Left hindlimb (tissue), 1 donor: Measurements from ENCODE around the gene CRYGB.
A peak's percentile ranks its signal among the peaks of the same experiment; 100 is the strongest.

Source experiments
- DNase-seq: peaks from one replicate; pipeline ENCODE4 v3.0.0-alpha.2; 2018

Gene CRYGB, protein sequence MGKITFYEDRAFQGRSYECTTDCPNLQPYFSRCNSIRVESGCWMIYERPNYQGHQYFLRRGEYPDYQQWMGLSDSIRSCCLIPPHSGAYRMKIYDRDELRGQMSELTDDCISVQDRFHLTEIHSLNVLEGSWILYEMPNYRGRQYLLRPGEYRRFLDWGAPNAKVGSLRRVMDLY

DNA sequence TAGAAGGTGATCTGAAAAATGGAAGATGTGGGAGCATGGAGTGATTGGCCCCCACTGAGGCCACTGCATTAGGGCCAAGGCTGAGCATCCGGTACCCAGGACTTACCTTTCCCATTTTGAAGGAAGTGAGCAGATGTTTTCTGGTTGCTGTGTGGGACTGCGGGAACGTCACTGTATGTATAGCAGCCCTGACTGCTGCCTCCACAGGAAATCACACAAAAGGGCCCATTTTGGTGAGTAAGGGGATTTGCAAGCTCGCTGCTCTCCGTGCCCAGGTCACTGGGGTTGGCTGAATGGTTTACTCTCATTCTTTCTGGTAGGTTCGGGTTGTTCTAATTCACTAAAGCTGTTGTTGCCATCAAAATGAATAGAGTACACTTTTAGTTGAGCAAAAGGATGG is at the start of gene CRYGB:
Gene CRYGB, minus strand, starts transcription at position 153 of the 400 bp plus-strand sequence. Its CDS starts 38 bp downstream, at position 115.
- DNase-seq, result no peak

DNA sequence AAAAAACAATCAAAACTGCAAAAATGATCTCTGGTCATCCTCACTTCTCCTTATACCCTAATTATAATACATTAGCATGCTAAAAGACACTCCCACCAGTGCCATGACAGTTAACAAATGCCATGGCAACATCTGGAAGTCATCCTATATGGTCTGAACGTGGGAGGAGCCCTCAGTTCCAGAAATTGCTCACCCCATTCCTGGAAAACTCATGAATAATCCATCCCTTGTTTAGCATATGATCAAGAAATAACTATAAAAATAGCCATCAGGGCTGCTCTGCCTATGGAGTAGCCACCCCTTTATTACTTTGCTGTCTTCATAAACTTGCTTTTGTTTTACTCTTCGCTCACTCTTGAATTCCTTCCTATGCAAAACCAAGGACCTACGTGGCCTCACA is 49.6 kb upstream of the CRYGB start:
- DNase-seq, result no peak

DNA sequence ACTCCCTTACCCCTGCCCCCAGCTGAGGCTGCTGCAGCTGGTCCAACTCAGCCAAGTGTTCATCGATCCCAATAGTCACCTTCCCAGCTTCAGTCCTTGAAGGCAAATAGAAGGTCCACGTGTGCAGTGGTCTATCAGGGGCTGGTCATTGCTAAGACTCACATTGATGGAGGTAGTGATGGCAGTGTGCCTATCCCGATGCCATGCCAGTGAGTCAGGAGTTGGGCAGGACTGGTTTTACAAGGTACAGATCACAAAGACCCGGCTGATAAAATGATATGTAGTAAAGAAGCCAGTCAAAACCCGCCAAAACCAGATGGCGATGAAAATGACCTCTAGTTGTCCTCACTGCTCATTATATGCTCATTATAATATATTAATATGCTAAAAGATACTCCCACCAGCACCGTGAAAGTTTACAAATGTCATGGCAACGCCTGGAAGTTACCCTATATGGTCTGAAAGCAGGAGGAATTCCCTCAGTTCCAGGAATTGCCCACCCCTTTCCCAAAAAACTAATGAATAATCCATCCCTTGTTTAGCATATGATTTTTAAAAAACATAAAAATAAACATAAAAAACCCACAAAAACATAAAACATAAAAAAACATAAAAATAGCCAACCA is 46.8 kb upstream of the CRYGB start:
- no peak for DNase-seq

DNA sequence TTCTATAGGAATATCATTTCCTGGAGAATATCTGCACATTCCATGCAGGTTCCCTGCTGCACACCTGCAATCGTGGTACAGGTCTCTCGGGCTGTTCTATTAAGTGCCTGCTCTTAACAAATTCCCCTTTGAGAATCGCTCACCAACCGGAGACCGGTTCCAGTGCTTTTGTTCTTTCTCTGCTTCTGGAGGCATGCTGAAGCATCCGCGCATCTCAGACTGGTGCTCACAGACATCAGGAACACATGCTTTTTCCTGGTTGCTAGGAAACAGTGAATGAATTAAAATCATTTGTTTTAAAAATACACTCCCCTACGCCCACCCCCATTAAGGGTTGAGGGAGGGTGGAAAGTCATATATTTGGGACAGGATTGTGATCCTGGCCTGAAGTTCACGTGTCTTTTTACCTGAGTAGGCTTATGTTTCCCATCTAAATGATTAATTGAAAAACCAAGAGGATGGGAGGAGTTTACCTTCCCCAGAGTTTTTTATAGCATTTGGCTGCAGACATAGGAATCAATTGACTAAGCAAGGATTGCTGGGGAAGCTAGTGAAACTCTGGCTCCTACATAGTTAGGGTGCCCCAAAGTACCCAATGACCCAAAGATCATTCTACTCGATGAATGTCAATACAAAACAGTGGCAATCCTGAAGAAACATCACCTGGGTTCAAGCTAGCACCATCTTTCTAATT is 44.0 kb upstream of the CRYGB start, which contains the start of gene C2orf80:
Gene C2orf80, minus strand, starts transcription at position 221 of the 694 bp plus-strand sequence. CDS start 3,044 bp downstream, outside the sequence.
- no peak for DNase-seq

DNA sequence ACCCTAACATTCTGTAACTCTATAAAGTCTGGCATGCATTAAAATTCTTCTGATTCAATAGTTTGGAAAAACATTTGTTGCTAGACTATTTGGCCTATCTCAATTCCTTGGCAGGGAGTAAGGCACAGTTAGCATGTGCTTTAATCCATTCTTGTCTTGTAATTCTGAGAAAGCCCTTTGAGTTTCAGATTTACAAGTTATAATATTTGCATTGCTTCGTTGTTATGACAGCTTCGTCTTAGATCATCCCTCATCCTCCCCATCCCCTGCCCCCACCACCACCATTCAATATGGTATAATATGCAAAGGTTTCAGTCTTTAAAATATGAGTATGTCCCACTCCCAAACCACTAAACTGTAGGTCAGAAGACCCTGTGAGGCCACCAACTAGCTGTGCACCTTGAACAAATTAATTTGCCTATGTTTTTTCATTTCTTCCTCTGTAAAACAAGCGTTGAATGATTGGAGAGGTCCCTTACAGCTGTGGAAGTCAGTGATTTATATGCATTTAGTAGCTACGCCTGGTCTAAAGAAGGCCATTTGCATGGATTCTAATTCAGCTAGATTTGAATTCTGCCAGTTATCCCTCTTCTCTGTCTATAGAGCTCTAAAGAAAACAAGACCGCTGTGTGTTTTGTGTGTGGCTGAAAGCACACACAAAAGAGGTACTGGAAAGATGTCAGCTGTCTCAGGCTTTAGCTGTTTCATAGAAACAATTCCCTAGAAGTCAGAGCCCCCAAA is 43.3 kb upstream of the CRYGB start:
- DNase-seq, result no peak

DNA sequence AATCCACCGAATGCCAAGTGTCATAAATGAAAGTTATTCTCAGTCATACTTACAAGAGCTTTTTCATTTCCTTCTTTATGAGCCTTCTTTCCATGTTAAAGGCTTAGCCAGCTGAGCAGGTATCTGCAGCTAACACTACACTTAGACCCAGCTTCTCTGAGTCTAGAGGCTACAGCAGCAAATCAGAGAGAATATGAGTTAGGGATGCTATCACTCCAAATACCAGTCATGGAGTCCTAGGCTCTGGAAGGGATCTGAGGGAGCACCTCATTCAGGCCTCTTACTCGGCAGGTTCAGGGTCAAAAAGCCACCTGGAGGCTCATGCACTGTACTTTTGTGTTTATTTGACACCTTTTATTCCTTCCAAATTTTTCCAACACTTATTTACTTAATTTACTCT is 40.9 kb upstream of the CRYGB start:
- no peak for DNase-seq

DNA sequence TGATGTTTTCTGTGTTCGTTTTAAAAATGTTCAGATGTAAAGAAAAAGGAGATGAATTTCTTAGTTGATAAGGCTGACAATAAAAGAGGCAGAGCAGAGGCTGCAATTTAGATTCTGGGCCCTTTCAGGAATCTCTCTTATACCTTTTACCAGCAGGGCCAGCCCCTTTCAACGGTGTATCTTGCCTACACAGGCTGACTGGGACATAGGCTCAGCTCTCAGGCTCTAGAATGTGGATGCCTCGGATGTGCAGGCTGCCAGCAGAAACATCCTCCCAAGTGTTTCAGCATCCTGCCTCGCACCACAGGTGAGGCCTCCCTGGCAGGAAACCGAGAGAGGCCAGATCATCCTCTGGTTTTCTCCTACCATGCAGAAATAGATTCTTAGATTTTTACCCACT is 40.5 kb upstream of the CRYGB start:
- no peak for DNase-seq

DNA sequence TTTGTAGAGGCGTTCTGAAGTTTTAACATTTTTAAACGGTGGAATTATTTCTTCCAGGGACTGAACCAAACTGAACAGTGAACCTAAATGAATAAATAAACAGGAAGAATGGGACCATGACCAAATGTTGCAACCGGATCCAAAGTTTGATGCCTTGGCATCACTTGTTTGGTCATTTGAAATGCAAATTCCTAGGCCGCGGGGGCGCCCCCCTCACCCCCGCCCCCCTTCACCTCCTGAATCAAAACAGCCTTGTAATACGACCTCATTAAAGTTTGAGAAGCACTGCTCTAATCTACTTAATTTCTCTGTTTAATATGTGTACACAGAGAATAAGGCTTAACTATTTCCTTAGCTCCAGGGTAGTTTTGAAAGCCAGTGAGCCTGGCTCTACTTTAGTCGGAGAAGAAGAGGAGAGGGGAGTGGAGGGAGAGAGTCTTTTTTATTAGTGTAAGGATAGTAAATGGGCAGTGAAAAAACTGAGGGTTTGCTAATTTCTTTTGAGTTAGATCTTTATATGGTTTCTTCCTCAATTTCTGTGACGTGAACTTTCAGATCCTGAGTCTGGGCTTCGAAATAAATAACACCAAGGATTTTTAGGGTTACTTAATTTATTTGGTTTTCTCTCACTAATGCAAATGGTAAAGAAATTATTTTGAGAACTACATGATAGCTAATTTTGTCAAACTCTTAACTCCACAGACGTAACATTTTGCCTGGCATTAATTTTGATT is 38.2 kb upstream of the CRYGB start:
- DNase-seq, result no peak

DNA sequence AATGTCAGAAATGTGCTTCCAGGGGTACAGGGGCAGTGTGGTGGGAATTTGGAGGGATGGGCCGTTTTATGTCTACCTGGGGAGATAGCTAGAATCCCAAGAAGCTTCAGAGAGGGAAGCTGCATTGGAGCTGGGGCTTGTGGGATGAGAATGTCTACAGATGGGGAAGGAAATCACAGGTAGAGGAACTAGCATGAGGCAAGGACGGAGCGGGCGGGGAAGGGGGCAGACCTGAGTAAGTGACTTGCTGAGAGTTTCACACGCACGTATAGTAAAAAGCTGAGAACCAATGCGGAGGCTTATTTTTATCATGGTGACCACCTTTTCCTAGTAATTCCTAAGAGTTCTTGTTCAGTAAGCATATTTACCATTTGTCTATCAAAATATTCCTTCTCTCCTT is 37.6 kb upstream of the CRYGB start:
- no peak for DNase-seq

DNA sequence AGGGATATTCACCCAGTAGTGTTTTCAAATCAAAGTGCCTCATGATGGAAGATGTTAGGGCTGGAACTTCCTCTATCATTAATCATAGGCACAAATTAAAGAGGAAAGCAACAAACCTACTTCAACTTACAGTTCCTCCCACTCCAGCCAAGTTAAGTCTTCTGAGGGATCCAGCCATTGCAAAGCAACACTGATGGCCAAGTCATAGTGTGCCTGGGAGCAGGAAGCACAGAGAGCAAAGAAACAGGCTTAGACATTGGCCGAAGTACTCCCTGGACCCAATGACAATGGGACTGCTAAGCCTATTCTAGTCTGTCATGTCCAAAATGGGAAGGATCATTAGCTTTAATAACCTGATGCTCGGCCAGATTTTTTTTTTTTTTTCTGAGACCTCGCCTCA is 36.9 kb upstream of the CRYGB start:
- DNase-seq, result no peak

DNA sequence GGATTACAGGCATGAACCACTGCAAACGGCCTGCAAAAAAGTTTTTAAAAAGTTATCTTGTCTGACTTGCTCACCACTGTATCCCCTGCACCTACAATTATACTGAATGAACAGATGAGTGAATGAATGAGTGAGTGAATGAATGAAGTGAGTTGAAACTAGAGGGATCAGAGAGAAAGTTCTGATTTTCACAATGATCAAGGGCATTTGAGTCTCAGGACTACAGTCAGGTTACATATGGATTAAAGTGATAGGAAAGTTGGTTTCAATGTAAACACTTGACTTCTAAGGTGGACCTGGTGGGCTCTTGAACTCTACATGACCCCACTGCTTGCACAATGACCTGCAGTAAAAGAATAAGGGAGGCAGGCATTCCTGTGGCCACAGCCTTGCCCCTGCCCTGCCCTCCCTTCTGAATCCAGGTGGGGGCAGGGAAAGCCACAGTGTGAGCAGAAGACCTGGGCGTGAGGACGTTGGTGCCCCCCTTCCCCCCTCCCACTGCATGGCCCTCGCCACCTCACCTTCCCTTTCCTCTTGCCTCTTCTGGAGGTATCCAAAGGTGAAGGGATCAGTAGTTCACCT is 33.2 kb upstream of the CRYGB start:
- DNase-seq, result no peak

DNA sequence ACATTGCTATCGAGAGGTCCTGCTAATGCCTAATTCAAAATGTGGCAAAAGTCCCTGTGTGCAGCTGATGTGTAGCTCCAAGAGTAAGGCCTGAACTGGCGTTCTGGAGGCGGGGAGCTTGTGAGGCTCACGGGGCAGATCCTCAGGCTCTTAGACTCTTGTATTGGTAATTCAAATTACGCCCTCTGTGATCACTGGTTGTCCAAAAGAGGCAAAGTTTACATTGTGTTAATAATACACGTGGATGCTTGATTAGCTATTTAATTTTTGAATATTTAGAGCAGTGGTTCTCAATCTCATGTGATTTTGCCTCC is 29.8 kb upstream of the CRYGB start:
- DNase-seq, result no peak

DNA sequence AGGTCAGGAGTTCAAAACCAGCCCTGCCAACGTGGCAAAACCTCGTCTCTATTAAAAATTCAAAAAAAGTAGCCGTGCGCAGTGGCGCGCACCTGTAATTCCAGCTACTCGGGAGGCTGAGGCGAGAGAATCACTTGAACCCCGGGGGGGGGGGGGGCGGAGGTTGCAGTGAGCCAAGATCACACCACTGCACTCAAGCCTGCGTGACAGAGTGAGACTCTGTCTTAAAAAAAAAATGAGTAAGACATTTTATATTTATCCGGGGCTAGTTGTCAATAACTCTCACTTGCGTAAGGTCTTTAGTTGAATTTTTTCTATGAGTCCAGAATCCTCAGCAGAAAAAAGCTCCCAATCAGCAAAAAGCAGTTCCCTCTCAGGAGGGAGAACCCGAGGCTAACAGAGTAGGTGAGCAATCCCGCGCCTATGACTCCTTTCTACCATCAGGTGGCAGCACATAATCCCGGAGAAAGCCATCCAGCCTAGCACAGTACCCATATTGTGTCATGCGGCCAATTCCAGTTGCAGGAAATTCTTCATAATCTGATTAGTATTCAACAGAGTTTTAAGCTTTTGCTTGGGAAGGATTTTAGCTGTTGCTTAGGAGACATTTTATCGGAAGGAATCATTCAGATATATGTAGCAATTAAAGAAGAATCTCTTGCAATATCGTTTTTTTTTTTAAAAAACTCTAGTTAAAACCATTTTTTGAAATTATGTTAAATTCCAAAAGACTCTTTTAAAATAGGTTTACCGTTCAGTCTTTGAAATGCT is 29.3 kb upstream of the CRYGB start:
- peak; percentile 77 for DNase-seq

DNA sequence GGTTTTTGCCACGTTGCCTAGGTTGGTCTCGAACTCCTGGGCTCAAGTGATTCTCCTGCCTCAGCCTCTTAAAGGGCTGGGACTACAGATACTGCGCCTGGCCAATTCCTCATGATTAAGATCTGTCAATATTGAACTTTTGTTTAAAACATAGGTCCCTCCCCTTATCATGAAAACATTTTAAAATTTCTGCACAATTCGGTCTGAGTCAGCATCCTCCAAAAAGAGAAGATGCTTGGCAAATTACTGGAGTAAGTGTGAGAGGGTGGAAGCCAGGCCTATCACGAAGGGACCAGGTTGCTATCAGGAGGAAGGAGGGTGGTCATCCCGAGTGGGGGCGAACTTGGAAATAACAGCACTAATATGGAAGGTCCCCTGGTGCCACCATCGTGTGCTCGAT is 28.2 kb upstream of the CRYGB start:
- DNase-seq, result no peak

DNA sequence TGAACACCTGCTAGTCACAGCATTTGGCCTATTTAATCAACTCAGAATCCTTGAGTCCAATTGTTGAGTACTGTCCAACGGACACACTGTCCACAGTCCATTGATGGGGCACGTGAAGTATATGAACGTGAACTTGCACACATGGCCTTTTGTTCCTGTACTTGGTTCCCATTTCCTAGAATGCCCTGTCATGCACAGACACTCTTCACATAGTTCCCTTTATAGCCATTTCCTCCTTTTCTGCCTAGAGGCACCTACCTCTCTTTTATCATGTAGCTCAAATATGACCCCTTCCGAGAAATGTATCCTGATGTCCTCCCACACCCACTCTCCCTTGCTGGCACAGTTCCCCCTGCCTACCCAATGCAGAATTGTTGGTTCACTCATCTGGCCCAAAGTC is 26.2 kb upstream of the CRYGB start:
- no peak for DNase-seq

DNA sequence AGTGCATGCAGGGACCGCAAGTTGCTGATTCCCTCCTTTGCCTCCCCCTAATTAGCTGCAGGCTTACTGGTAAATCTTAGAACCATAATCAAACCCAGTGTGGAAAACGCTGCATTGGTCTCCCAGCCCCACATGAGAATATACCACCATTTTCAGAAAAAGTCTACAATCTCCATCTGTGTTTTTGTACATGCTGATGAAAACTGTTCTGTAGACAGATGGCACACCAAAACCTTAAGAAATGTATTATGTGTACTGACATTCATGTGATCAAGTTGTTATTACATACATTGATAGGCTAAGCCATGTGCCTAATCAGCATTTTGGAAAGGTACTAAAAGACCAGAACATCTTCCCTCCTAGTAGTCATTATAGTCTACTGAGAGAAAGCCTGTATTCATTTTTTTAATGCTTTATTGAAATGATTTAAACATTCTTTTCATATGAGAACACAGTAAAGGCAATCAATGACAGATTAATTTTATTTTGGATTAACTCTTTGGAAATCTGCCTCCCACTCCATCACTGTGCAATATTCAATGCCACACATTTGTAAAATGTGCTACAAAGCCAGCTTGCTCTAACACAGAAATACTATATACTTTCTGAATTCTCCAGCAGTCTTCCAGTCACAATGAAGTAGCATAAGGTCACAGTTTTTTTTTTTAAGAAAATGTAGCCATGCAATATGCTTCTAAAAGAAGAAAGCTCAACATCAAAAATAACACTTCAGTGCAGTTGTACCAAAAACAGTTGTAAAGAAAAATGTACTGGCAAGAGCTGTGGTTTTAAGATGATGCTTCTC is 19.2 kb upstream of the CRYGB start:
- no peak for DNase-seq

DNA sequence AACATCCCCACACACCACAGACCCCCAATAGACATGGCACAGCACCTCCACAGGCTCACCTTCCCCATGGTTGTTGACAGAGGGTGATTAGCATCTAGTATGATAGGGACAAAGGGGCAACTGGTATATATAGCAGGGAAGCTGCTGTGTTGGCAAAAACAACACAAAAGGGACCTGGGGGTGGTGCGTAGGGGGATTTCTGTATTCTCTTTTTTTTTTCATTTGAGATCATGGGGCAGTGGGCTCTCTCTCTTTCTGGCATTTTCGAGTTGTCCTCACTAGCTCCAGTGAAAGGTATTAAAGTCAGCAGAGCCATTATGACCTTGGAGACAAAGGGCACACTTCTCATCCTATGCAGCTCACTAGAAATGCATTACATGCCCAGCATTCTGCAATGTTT is 17.5 kb upstream of the CRYGB start, which contains the start of gene CRYGA:
Gene CRYGA, minus strand, starts transcription at position 101 of the 400 bp plus-strand sequence. Its CDS starts 33 bp downstream, at position 68.
- no peak for DNase-seq

DNA sequence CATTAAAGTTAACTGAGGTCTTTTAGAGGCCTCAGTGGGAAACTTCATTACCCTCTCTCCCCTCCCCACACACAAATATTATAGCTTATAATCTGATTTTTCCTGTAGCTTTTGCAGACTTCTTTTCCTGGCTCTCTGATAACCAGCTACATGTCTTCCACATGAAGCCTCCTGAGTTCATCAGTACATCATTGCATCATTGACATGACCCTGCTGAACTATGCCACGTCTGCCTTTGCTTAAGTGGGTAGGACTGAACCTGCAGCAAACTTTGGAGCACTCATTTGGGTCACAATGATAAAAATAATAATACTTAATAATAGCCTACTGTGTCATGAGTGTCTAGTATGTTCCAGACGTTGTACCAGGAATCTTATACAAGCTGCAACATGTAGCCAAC is 10.5 kb upstream of the CRYGB start:
- no peak for DNase-seq

DNA sequence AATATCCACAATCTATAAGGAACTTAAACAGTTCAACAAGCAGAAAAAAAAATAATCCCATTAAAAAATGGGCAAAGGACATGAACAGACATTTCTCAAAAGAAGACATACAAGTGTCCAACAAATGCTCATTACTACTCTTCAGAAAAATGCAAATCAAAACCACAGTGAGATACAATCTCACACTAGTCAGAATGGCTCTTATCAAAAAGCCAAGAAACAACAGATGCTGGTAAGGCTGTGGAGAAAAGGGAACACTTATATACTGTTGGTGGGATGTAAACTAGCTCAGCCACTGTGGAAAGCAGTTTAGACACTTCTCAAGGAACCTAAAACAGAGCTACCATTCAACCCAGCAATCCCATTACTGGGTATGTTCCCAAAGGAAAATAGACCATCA is 7.2 kb upstream of the CRYGB start:
- DNase-seq, result no peak

DNA sequence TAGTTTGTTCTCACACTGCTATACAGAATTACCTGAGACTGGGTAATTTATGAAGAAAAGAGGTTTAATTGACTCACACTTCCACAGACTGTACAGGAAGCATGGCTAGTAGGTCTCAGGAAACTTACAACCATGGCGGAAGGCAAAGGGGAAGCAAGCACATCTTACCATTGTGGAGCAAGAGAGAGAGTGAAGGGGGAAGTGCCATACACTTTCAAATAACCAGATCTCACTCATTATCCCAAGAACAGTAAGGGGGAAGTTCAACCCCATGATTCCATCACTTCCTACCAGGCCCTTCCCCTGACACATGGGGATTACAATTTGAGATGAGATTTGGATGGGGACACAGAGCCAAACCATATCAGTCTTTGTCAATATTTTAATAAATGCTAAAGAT is 5.0 kb upstream of the CRYGB start:
- DNase-seq, result no peak

DNA sequence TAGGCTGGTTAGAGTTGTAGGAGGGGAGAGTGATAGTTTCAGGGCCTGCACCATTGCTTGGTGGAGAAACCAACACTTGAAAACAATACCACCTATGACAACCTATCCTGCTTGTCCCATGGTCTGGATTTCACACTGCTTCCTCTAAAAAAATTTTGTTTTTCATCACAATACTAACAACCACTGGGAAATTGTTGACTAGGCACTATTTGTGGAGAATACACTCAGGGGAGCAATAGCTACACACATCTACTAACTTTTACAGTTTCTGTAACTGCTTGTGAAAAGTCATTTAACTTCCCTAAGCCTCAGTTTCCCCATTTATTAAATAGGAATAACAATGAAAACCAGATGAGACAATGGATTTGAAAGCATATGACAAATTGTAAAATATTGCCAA is 4.1 kb upstream of the CRYGB start:
- DNase-seq, result no peak
